Natural killer cell (primary cell): ENCODE results near the gene KNOP1. TPM values are rescaled to one million over a fixed set of nuclear protein-coding genes. Genes with fewer than 3 reads are reported as not detected.
A peak's percentile ranks its signal among the peaks of the same experiment; 100 is the strongest.

Experiments
- ATAC-seq, 3 donors: fragments of 150-1000 bp in 2 of 3; fragments of 200-7000 bp in 1 of 3; cut with Tn5 transposase; 1 replicate in 1 of 3; 2 replicates in 2 of 3; pipeline ENCODE4 v1.10.0; 2021; ENCODE audit warnings: mild to moderate bottlenecking in 2 of 3, moderate library complexity in 2 of 3
- DNase-seq, 2 donors: peaks; one replicate each; pipeline versions ENCODE4 v3.0.0 to v3.0.0-alpha.2; 2013 to 2021; ENCODE audit warnings: mixed read lengths in 1 of 2
- H3K27ac ChIP-seq: one replicate; pipeline ENCODE4 v1.5.1; 2013; ENCODE audit warnings: mild to moderate bottlenecking, low read length
- H3K27me3 ChIP-seq: one replicate; pipeline ENCODE4 v1.6.1; 2013; ENCODE audit warnings: low read length; ENCODE audit not compliant: control insufficient read depth, insufficient read depth
- H3K36me3 ChIP-seq: one replicate; pipeline ENCODE4 v1.6.1; 2013; ENCODE audit warnings: low read length; ENCODE audit not compliant: control insufficient read depth, insufficient read depth
- H3K4me1 ChIP-seq: one replicate; pipeline ENCODE4 v1.6.1; 2013; ENCODE audit warnings: low read length; ENCODE audit not compliant: control insufficient read depth, insufficient read depth
- H3K4me3 ChIP-seq: one replicate; pipeline ENCODE4 v1.5.1; 2013; ENCODE audit warnings: low read length
- H3K9me3 ChIP-seq: one replicate; pipeline ENCODE4 v1.6.1; 2013; ENCODE audit warnings: low read length; ENCODE audit not compliant: control insufficient read depth, insufficient read depth
- H3K27ac Mint-ChIP-seq, 2 donors: one replicate each; pipeline ENCODE4 v1.8.0; 2022; ENCODE audit warnings: mild to moderate bottlenecking in 2 of 2, mixed read lengths in 2 of 2, moderate library complexity in 1 of 2
- H3K27me3 Mint-ChIP-seq, 2 donors: one replicate each; pipeline ENCODE4 v1.8.0; 2022; ENCODE audit warnings: low read depth in 2 of 2, mixed read lengths in 2 of 2
- H3K36me3 Mint-ChIP-seq: one replicate; pipeline ENCODE4 v1.8.0; 2022; ENCODE audit warnings: mixed read lengths
- H3K4me1 Mint-ChIP-seq, 2 donors: one replicate each; pipeline ENCODE4 v1.8.0; 2022; ENCODE audit warnings: mixed read lengths in 2 of 2
- H3K4me3 Mint-ChIP-seq: one replicate; pipeline ENCODE4 v1.8.0; 2022; ENCODE audit warnings: mild to moderate bottlenecking, moderate library complexity, mixed read lengths
- H3K9me3 Mint-ChIP-seq, 2 donors: one replicate each; pipeline ENCODE4 v1.8.0; 2022; ENCODE audit warnings: mixed read lengths in 2 of 2
- WGBS: methylation state at CpG from one replicate; pipeline ENCODE4 v1.1.7; 2013; ENCODE audit warnings: missing lambda C conversion rate; ENCODE audit not compliant: insufficient coverage; 5-methylcytosine and 5-hydroxymethylcytosine counted together
- intact Hi-C: fragments of 100-400 bp; cut with micrococcal nuclease; formaldehyde crosslinking; loops from one replicate; pipeline ENCODE4 v1.14.2; 2022
- total RNA-seq, 4 donors: library from RNA; stranded (reverse); fragments of 120-200 nt in 1 of 4; gene quantifications; one replicate each; pipeline versions ENCODE4 v1.2.3 to v1.2.4, GENCODE V29; 2013 to 2022
- TF ChIP-seq, protein P1 (sequence below): fragments of 200-600 bp; IDR thresholded peaks from one replicate; pipeline ENCODE4 v1.8.0; 2022; ENCODE audit warnings: antibody characterized with exemption

Gene KNOP1
- total RNA-seq, 3 donors from 2014 or later (not counting 1 experiment from before 2014, with no cell fraction given): 5.6 to 8.0 (median 6.9) TPM

DNA sequence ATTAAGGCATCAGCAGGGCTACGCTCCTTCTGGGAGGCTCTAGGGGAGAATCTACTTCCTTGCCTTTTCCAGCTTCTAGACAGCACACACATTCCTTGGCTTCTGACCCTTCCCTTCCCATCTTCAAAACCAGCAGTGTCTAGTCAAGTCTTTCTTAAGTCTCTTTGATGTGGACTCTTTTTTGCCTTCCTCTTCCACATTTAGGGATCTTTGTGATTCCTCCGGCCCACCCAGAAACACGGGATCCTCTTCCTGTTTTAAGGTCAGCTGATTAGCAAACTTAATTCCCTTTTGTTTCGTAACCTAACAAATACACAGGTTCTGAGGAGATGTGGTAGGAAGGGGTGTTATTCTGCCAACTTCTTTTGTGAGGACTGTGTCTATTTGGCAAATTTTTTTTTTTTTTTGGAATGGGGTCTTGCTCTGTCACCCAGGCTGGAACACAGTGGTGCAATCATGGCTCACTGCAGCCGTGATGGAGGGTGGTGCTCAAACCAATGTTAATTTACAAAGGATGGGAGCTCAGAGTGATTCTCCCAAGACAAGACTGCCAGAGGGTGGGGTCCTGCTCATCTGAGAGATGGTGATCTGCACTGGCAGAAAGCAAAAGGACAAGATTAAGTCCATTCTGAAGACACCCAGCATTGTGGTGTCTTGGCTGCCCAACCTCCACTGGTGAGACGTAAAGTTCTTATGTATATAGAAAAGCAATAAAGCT lies 14.7 kb downstream of the KNOP1 start:
- Histone ChIP-seq H3K4me3 (no peak overlapping the region), H3K27ac (no peak overlapping the region), H3K9me3 (no peaks in the 10 kb centered on the region), H3K4me1 (peaks cover 7% of the 10 kb centered on the region), H3K36me3 (peaks cover 41% of the 10 kb centered on the region), H3K27me3 (no peaks in the 10 kb centered on the region)
- no peaks in the 10 kb centered on the region for H3K9me3 Mint-ChIP-seq
- H3K27ac Mint-ChIP-seq: no peak overlapping the region
- no peak for ATAC-seq
- no peaks in the 10 kb centered on the region for H3K36me3 Mint-ChIP-seq
- H3K4me3 Mint-ChIP-seq: no peak overlapping the region
- peaks cover 0 to 5% of the 10 kb centered on the region in 2 donors for H3K4me1 Mint-ChIP-seq
- no peak for DNase-seq
- WGBS: 84% methylated on average over 4 of the region's 6 CpGs
- H3K27me3 Mint-ChIP-seq: no peaks in the 10 kb centered on the region
- intact Hi-C loops: no loop called here
- TF ChIP-seq, protein P1, sequence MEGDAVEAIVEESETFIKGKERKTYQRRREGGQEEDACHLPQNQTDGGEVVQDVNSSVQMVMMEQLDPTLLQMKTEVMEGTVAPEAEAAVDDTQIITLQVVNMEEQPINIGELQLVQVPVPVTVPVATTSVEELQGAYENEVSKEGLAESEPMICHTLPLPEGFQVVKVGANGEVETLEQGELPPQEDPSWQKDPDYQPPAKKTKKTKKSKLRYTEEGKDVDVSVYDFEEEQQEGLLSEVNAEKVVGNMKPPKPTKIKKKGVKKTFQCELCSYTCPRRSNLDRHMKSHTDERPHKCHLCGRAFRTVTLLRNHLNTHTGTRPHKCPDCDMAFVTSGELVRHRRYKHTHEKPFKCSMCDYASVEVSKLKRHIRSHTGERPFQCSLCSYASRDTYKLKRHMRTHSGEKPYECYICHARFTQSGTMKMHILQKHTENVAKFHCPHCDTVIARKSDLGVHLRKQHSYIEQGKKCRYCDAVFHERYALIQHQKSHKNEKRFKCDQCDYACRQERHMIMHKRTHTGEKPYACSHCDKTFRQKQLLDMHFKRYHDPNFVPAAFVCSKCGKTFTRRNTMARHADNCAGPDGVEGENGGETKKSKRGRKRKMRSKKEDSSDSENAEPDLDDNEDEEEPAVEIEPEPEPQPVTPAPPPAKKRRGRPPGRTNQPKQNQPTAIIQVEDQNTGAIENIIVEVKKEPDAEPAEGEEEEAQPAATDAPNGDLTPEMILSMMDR: no peak

DNA sequence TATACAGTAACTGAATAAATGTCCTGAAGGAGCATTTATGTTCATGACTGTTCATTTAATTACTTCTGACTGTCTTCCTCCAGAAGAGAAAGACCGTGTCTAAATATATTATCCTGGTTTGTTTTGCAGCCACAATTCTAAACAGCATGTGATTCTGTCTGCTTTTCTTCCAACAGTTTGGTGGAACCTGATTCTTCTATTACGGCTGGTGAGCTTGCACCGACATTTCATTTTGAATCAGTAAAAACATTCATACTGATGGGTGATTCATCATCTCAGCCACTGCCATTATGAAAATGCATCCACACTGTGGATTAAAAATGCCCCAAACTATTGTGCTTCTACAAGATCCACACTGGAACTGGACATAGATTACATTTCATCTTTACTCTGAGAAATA lies 16.9 kb downstream of the KNOP1 start:
- H3K27ac Mint-ChIP-seq: no peak overlapping the region
- 95% methylated on average over 3 of the region's 3 CpGs for WGBS
- Histone ChIP-seq H3K27me3 (no peaks in the 10 kb centered on the region), H3K4me3 (no peak overlapping the region), H3K36me3 (peaks cover 37% of the 10 kb centered on the region), H3K4me1 (peaks cover 28% of the 10 kb centered on the region), H3K27ac (no peak overlapping the region), H3K9me3 (no peaks in the 10 kb centered on the region)
- no peaks in the 10 kb centered on the region for H3K27me3 Mint-ChIP-seq
- peaks cover 16 to 20% of the 10 kb centered on the region in 2 donors for H3K4me1 Mint-ChIP-seq
- intact Hi-C loops: no loop called here
- H3K4me3 Mint-ChIP-seq: no peak overlapping the region
- no peaks in the 10 kb centered on the region for H3K9me3 Mint-ChIP-seq
- ATAC-seq: no peak
- DNase-seq: no peak
- TF ChIP-seq, protein P1: no peak
- H3K36me3 Mint-ChIP-seq: no peaks in the 10 kb centered on the region

DNA sequence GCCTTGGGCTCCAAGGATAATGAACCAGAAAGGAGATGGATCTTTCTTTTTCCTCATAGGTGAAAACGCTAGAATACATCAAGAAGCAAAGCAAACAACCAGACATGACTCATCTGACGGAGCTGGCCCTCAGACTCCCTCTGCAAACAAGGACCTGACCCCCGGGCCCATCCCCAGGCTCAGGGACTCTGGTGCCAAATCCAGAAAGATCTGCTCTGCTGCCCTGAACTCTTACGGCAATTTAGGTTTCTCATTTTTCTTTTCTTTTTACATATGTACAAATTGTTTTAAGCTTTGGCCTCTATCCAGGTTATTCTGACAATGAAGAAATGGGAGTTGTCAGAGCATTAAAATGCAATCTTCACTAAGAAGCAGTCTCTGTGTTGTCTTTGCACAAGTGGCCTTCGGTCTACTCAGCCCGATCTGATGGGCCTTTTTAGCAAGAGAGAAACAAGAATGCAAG lies 17.7 kb downstream of the KNOP1 start:
- intact Hi-C loops: no loop called here
- Mint-ChIP-seq H3K27ac (peak overlapping the region in 1 of 2 donors; percentile 11), H3K4me1 (peaks cover 20 to 23% of the 10 kb centered on the region in 2 donors), H3K27me3 (no peaks in the 10 kb centered on the region), H3K36me3 (no peaks in the 10 kb centered on the region), H3K9me3 (no peaks in the 10 kb centered on the region), H3K4me3 (no peak overlapping the region)
- Histone ChIP-seq H3K4me3 (no peak overlapping the region), H3K27ac (no peak overlapping the region), H3K9me3 (no peaks in the 10 kb centered on the region), H3K27me3 (no peaks in the 10 kb centered on the region), H3K36me3 (peaks cover 37% of the 10 kb centered on the region), H3K4me1 (peaks cover 34% of the 10 kb centered on the region)
- TF ChIP-seq, protein P1: no peak
- ATAC-seq (no peak), DNase-seq (no peak)
- 96% methylated on average over 6 of the region's 6 CpGs for WGBS

DNA sequence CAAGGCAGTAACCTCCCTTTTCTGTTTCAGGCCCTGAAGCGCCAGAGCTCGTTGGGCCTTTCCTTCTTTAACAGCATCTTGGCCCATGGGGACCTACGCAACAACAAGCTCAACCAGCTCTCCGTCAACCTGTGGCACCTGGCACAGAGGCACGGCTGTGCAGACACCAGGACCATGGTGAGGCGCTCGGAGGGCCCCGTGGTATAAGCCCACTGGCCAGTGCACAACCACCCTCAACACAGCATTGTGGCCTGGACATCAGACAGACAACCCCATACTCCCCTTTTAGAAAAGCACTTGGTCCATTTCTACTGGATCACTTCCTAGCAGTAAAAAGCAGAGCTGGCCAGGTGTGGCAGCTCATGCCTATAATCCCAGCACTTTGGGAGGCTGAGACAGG lies 18.6 kb downstream of the KNOP1 start:
- Histone ChIP-seq H3K4me3 (no peak overlapping the region), H3K9me3 (no peaks in the 10 kb centered on the region), H3K27ac (no peak overlapping the region), H3K27me3 (no peaks in the 10 kb centered on the region), H3K4me1 (peaks cover 34% of the 10 kb centered on the region), H3K36me3 (peaks cover 29% of the 10 kb centered on the region)
- no peaks in the 10 kb centered on the region for H3K36me3 Mint-ChIP-seq
- TF ChIP-seq, protein P1: no peak
- no peak overlapping the region for H3K27ac Mint-ChIP-seq
- intact Hi-C loops: no loop called here
- H3K9me3 Mint-ChIP-seq: no peaks in the 10 kb centered on the region
- H3K27me3 Mint-ChIP-seq: no peaks in the 10 kb centered on the region
- WGBS: 95% methylated on average over 8 of the region's 8 CpGs
- no peak overlapping the region for H3K4me3 Mint-ChIP-seq
- no peak for DNase-seq
- ATAC-seq: no peak
- H3K4me1 Mint-ChIP-seq: peaks cover 20 to 23% of the 10 kb centered on the region in 2 donors
